Measurements from ENCODE around the gene ANP32A.

Gene ANP32A

DNA sequence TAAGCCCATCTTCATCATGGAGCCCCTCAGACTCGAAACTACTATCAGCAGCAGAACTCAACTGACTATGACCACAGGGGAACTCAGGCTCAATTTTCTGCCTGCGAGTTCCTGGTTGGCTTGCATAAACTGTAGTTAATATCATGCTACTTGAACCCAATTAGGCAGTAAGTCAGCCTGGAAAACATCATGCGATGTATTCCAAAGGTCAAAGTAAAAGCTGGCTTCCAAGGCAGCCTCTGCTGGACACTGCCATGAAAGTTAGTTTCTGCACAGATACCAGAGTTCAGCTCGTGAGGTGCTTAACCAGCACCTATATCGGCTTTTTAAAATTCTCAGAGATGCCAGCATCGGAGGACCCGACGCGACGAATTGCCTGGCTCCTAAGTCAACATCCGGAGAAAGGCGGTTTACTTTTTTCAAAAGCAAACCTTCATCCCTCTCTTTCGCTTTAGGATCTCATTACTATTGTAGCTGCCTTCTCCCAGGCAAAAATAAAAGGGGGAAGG lies 3.8 kb downstream of the ANP32A start:
- peaks cover 23 to 46% (median 36%) of the 10 kb centered on the region in 4 experiments for H3K4me1 ChIP-seq (ENCODE audit: control extremely low read depth in 1 of 4, control insufficient read depth in 4 of 4, insufficient read depth in 4 of 4, low read length in 3 of 4)
- peak in 2 of 3 donors; percentile 57 to 65 for DNase-seq
- no peaks in the 10 kb centered on the region for H3K9me3 ChIP-seq (ENCODE audit: control extremely low read depth in 1 of 5, control insufficient read depth in 4 of 5, insufficient read depth in 2 of 5, low read depth in 1 of 5, low read length in 4 of 5)
- peak overlapping the region; percentile 93 to 99 (median 97) for H3K4me3 ChIP-seq (ENCODE audit: control insufficient read depth in 1 of 7, extremely low read depth in 1 of 7, insufficient read depth in 4 of 7, low read depth in 2 of 7, low read length in 6 of 7)
- CTCF ChIA-PET = interaction anchor here (1.1 to 5.8 kb wide), 8 partner anchors 10 to 91 kb away, joined by 4 to 63 read pairs (median 10); no protein-coding TSS in a partner anchor
- POLR2A ChIA-PET = interaction anchor here (0.8 to 3.7 kb wide), 5 partner anchors 9 to 27 kb away, joined by 3 to 24 read pairs (median 4); no protein-coding TSS in a partner anchor
- no peaks in the 10 kb centered on the region for H3K27me3 ChIP-seq (replicated peaks in 2 of 5; ENCODE audit: control insufficient read depth in 4 of 5, insufficient read depth in 5 of 5, low read length in 4 of 5)
- WGBS (ENCODE audit: insufficient coverage) = 4% methylated on average over 12 of the region's 13 CpGs
- peaks cover 0 to 9% (median 4%) of the 10 kb centered on the region in 4 experiments for H3K36me3 ChIP-seq (ENCODE audit: control insufficient read depth in 4 of 4, insufficient read depth in 4 of 4, low read length in 3 of 4)
- H3K27ac ChIP-seq (ENCODE audit: insufficient read depth in 1 of 2, low read depth in 1 of 2, low read length in 2 of 2, poor library complexity in 1 of 2, severe bottlenecking in 2 of 2) = peak overlapping the region; percentile 94 to 98

DNA sequence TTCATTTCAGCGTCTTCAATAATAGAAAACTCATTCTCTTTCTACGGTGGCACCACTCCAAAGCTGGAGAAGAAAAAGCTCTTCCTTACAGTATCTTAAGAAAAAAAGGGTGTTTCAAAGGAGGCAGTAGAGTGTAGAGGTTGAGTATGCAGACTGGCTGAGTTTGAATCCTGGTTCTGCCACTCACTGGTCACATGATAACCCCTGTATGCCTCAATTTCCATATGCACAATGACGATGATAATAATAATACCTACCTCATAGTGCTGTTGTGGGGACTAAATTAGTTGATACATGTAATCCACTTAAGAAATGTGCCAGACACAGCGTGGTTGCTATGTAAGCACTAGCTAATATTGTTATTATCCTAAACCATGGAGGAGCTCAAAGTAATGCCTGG lies 4.5 kb downstream of the ANP32A start:
- H3K27me3 ChIP-seq (replicated peaks in 2 of 5; ENCODE audit: control insufficient read depth in 4 of 5, insufficient read depth in 5 of 5, low read length in 4 of 5) = no peaks in the 10 kb centered on the region
- DNase-seq = no peak
- peak overlapping the region; percentile 94 to 98 for H3K27ac ChIP-seq (ENCODE audit: insufficient read depth in 1 of 2, low read depth in 1 of 2, low read length in 2 of 2, poor library complexity in 1 of 2, severe bottlenecking in 2 of 2)
- peaks cover 0 to 11% (median 4%) of the 10 kb centered on the region in 4 experiments for H3K36me3 ChIP-seq (ENCODE audit: control insufficient read depth in 4 of 4, insufficient read depth in 4 of 4, low read length in 3 of 4)
- ChIA-PET POLR2A (interaction anchor here (0.8 to 3.7 kb wide), 2 partner anchors 8 to 24 kb away, joined by 3 to 18 read pairs; no protein-coding TSS in a partner anchor), CTCF (interaction anchor here (1.1 to 5.8 kb wide), 10 partner anchors 9 to 90 kb away, joined by 3 to 63 read pairs (median 6); no protein-coding TSS in a partner anchor)
- H3K4me1 ChIP-seq (ENCODE audit: control extremely low read depth in 1 of 4, control insufficient read depth in 4 of 4, insufficient read depth in 4 of 4, low read length in 3 of 4) = peaks cover 23 to 44% (median 35%) of the 10 kb centered on the region in 4 experiments
- no peaks in the 10 kb centered on the region for H3K9me3 ChIP-seq (ENCODE audit: control extremely low read depth in 1 of 5, control insufficient read depth in 4 of 5, insufficient read depth in 2 of 5, low read depth in 1 of 5, low read length in 4 of 5)
- H3K4me3 ChIP-seq (ENCODE audit: control insufficient read depth in 1 of 7, extremely low read depth in 1 of 7, insufficient read depth in 4 of 7, low read depth in 2 of 7, low read length in 6 of 7) = peak overlapping the region in 6 of 7 experiments; percentile 93 to 98 (median 97)
- no CpG with 5 or more reads among the region's 4 CpGs for WGBS (ENCODE audit: insufficient coverage)

DNA sequence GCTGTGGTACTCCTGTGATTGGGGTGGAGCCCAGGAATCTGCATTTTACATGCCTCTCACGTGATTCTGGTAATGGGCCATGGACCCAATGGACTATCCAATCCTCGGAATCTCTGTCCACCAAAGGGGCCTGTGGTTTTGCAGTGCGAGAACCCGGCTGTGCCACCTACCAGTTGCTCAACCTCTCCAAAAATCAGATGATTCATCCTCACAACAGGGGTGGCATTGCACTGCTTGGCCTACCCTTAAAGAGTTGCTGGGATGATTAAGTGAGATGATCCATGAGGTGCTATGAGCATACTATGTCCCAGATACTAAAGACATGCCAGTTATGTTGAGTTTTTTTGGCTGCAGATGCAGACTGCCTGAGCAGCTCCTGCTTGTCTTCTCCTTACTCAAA lies 5.1 kb downstream of the ANP32A start:
- DNase-seq = peak in 2 of 3 donors; percentile 38 to 42
- 71% methylated on average over 4 of the region's 4 CpGs for WGBS (ENCODE audit: insufficient coverage)
- POLR2A ChIA-PET = no interaction called here
- Histone ChIP-seq H3K4me1 (ENCODE audit: control extremely low read depth in 1 of 4, control insufficient read depth in 4 of 4, insufficient read depth in 4 of 4, low read length in 3 of 4) (peaks cover 23 to 44% (median 36%) of the 10 kb centered on the region in 4 experiments), H3K4me3 (ENCODE audit: control insufficient read depth in 1 of 7, extremely low read depth in 1 of 7, insufficient read depth in 4 of 7, low read depth in 2 of 7, low read length in 6 of 7) (peak overlapping the region in 5 of 7 experiments; percentile 15 to 97 (median 44)), H3K27ac (ENCODE audit: insufficient read depth in 1 of 2, low read depth in 1 of 2, low read length in 2 of 2, poor library complexity in 1 of 2, severe bottlenecking in 2 of 2) (peak overlapping the region in 1 of 2 experiments; percentile 98), H3K9me3 (ENCODE audit: control extremely low read depth in 1 of 5, control insufficient read depth in 4 of 5, insufficient read depth in 2 of 5, low read depth in 1 of 5, low read length in 4 of 5) (no peaks in the 10 kb centered on the region), H3K27me3 (replicated peaks in 2 of 5; ENCODE audit: control insufficient read depth in 4 of 5, insufficient read depth in 5 of 5, low read length in 4 of 5) (no peaks in the 10 kb centered on the region), H3K36me3 (ENCODE audit: control insufficient read depth in 4 of 4, insufficient read depth in 4 of 4, low read length in 3 of 4) (peaks cover 0 to 15% (median 4%) of the 10 kb centered on the region in 4 experiments)
- CTCF ChIA-PET = interaction anchor here (1.1 to 5.8 kb wide), 7 partner anchors 8 to 61 kb away, joined by 3 to 63 read pairs (median 12); no protein-coding TSS in a partner anchor

DNA sequence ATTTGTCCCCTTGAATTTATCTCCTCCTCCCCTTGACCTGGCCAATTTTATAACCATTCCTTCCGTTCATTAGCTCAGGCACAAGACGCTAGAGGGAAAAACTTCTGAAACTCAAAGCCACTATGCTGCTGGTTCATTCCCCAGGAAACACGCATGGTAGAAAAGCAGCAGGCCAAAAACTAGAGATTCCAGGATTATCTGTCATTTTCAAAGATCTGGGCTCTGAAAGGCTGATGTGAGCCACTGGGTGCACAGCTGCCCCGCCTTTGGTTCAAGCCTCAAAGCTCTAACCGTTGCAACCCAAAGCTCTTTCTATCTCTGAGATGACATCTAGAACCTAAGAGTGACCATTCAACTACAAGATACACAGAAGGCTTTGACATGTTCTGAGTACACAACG lies 6.1 kb downstream of the ANP32A start:
- no peak for DNase-seq
- H3K27ac ChIP-seq (ENCODE audit: insufficient read depth in 1 of 2, low read depth in 1 of 2, low read length in 2 of 2, poor library complexity in 1 of 2, severe bottlenecking in 2 of 2) = peak overlapping the region in 1 of 2 experiments; percentile 39
- WGBS (ENCODE audit: insufficient coverage) = 91% methylated on average over 6 of the region's 6 CpGs
- CTCF ChIA-PET = interaction anchor here (0.8 to 5.8 kb wide), 5 partner anchors 12 to 139 kb away, joined by 4 to 63 read pairs (median 4); no protein-coding TSS in a partner anchor
- H3K4me3 ChIP-seq (ENCODE audit: control insufficient read depth in 1 of 7, extremely low read depth in 1 of 7, insufficient read depth in 4 of 7, low read depth in 2 of 7, low read length in 6 of 7) = peak overlapping the region in 1 of 7 experiments; percentile 12
- POLR2A ChIA-PET = interaction anchor here (0.6 kb wide), 1 partner anchor 66 kb away, joined by 5 read pairs; no protein-coding TSS in a partner anchor
- no peaks in the 10 kb centered on the region for H3K27me3 ChIP-seq (replicated peaks in 2 of 5; ENCODE audit: control insufficient read depth in 4 of 5, insufficient read depth in 5 of 5, low read length in 4 of 5)
- H3K9me3 ChIP-seq (ENCODE audit: control extremely low read depth in 1 of 5, control insufficient read depth in 4 of 5, insufficient read depth in 2 of 5, low read depth in 1 of 5, low read length in 4 of 5) = no peaks in the 10 kb centered on the region
- peaks cover 23 to 44% (median 36%) of the 10 kb centered on the region in 4 experiments for H3K4me1 ChIP-seq (ENCODE audit: control extremely low read depth in 1 of 4, control insufficient read depth in 4 of 4, insufficient read depth in 4 of 4, low read length in 3 of 4)
- H3K36me3 ChIP-seq (ENCODE audit: control insufficient read depth in 4 of 4, insufficient read depth in 4 of 4, low read length in 3 of 4) = peaks cover 0 to 25% (median 5%) of the 10 kb centered on the region in 4 experiments

DNA sequence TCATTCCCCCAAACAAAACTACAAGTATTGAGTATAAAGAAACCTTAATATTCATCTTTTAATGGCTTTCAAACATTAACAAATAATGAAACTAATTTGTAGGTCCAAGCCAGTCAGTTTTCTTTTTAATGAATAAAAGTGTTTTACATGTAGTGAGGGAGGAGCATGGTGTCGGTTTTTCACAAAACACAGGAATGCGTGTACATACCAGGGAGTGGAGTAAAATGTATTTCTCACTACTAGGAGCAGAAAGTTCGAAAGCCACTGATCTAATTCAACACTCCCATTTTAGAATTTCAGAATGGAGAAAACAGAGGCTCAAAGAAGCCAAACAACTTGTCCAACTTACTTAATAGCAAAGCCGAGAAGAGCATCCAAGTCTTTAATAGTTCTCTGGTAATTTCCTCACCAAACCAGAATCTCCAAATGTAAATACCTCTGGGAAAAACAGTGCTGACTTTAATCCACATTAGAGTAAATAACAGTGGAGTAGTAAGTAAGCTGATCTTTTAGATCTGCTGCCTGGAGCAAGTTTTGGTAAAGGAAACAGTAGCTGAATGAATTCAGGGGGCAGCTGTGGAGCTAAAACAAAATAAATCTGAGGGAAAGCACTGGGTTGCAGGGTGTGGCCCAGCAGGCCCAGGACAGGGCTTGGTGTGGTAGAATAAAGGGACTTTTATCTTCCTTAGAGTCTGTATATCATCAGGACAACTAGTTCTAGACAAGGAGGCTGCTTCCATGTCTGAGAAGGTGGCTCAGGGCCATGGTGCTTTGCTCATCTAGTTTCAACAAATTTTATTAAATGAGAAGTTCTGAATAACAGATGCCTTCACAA lies 7.9 kb downstream of the ANP32A start:
- H3K27me3 ChIP-seq (replicated peaks in 2 of 5; ENCODE audit: control insufficient read depth in 4 of 5, insufficient read depth in 5 of 5, low read length in 4 of 5) = no peaks in the 10 kb centered on the region
- no peaks in the 10 kb centered on the region for H3K9me3 ChIP-seq (ENCODE audit: control extremely low read depth in 1 of 5, control insufficient read depth in 4 of 5, insufficient read depth in 2 of 5, low read depth in 1 of 5, low read length in 4 of 5)
- DNase-seq = no peak
- peak overlapping the region in 1 of 2 experiments; percentile 57 for H3K27ac ChIP-seq (ENCODE audit: insufficient read depth in 1 of 2, low read depth in 1 of 2, low read length in 2 of 2, poor library complexity in 1 of 2, severe bottlenecking in 2 of 2)
- no peak overlapping the region for H3K4me3 ChIP-seq (ENCODE audit: control insufficient read depth in 1 of 7, extremely low read depth in 1 of 7, insufficient read depth in 4 of 7, low read depth in 2 of 7, low read length in 6 of 7)
- H3K4me1 ChIP-seq (ENCODE audit: control extremely low read depth in 1 of 4, control insufficient read depth in 4 of 4, insufficient read depth in 4 of 4, low read length in 3 of 4) = peaks cover 23 to 48% (median 38%) of the 10 kb centered on the region in 4 experiments
- peaks cover 0 to 42% (median 11%) of the 10 kb centered on the region in 4 experiments for H3K36me3 ChIP-seq (ENCODE audit: control insufficient read depth in 4 of 4, insufficient read depth in 4 of 4, low read length in 3 of 4)
- 0% methylated on average over 1 of the region's 4 CpGs for WGBS (ENCODE audit: insufficient coverage)
- POLR2A ChIA-PET = no interaction called here
- CTCF ChIA-PET = interaction anchor here (0.6 to 3.0 kb wide), 8 partner anchors 9 to 28 kb away, joined by 3 to 9 read pairs (median 4); no protein-coding TSS in a partner anchor

DNA sequence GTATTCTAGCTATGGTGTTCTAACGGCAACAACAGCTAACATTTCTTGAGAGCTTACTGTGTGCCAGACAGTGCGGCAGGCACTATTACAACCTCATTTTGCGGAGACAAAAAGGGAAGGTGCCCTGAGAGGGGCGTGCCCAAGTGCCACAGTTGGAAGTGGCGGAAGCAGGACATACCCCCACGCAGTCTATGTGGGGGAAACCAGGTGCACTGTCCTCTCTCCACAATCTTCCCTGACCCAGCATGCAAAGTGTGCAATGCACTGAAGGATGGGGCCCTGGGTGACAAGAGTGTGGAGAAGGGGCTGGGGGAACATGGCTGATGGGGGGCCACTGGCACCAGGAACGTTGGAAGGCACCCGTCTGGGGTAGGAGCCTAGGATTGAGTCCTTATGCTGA lies 8.6 kb downstream of the ANP32A start:
- POLR2A ChIA-PET = no interaction called here
- Histone ChIP-seq H3K9me3 (ENCODE audit: control extremely low read depth in 1 of 5, control insufficient read depth in 4 of 5, insufficient read depth in 2 of 5, low read depth in 1 of 5, low read length in 4 of 5) (no peaks in the 10 kb centered on the region), H3K36me3 (ENCODE audit: control insufficient read depth in 4 of 4, insufficient read depth in 4 of 4, low read length in 3 of 4) (peaks cover under 1 to 50% (median 15%) of the 10 kb centered on the region in 4 experiments), H3K4me3 (ENCODE audit: control insufficient read depth in 1 of 7, extremely low read depth in 1 of 7, insufficient read depth in 4 of 7, low read depth in 2 of 7, low read length in 6 of 7) (no peak overlapping the region), H3K27ac (ENCODE audit: insufficient read depth in 1 of 2, low read depth in 1 of 2, low read length in 2 of 2, poor library complexity in 1 of 2, severe bottlenecking in 2 of 2) (no peak overlapping the region), H3K4me1 (ENCODE audit: control extremely low read depth in 1 of 4, control insufficient read depth in 4 of 4, insufficient read depth in 4 of 4, low read length in 3 of 4) (peaks cover 23 to 46% (median 36%) of the 10 kb centered on the region in 4 experiments), H3K27me3 (replicated peaks in 2 of 5; ENCODE audit: control insufficient read depth in 4 of 5, insufficient read depth in 5 of 5, low read length in 4 of 5) (no peaks in the 10 kb centered on the region)
- DNase-seq = no peak
- WGBS (ENCODE audit: insufficient coverage) = 94% methylated on average over 6 of the region's 8 CpGs
- CTCF ChIA-PET = interaction anchor here (0.6 to 3.0 kb wide), 5 partner anchors 14 to 70 kb away, joined by 3 to 9 read pairs (median 6); no protein-coding TSS in a partner anchor
